Lung (tissue), 13 donors: ENCODE results near the gene TCIRG1. TPM values are rescaled to one million over a fixed set of nuclear protein-coding genes. Genes with fewer than 3 reads are reported as not detected.

Source experiments
- ATAC-seq: fragments of 200-7000 bp; cut with Tn5 transposase; one replicate; pipeline ENCODE4 v1.9.1; 2020; ENCODE audit warnings: moderate number of reproducible peaks; ENCODE audit not compliant: insufficient read depth, low FRiP score
- DNase-seq, 3 donors: peaks; one replicate each; pipeline ENCODE4 v3.0.0-alpha.2; 2013 to 2017
- H3K27ac ChIP-seq, 2 donors: one replicate each; pipeline ENCODE4 v1.5.1; 2013; ENCODE audit warnings: mild to moderate bottlenecking in 2 of 2, moderate library complexity in 2 of 2, control low read depth in 1 of 2, inconsistent platforms in 1 of 2, low read depth in 1 of 2, low read length in 1 of 2
- H3K27me3 ChIP-seq, 3 donors: one replicate each; pipeline ENCODE4 v1.5.1; 2013; ENCODE audit warnings: low read length in 2 of 3; ENCODE audit not compliant: control insufficient read depth in 3 of 3, insufficient read depth in 3 of 3
- H3K36me3 ChIP-seq, 4 donors: one replicate each; pipeline ENCODE4 v1.5.1; 2013; ENCODE audit warnings: low read length in 4 of 4, mild to moderate bottlenecking in 1 of 4, moderate library complexity in 1 of 4; ENCODE audit not compliant: control insufficient read depth in 4 of 4, insufficient read depth in 4 of 4
- H3K4me1 ChIP-seq, 5 donors: one replicate each; pipeline ENCODE4 v1.5.1; 2013; ENCODE audit warnings: low read length in 5 of 5, mild to moderate bottlenecking in 2 of 5, moderate library complexity in 1 of 5; ENCODE audit not compliant: control insufficient read depth in 5 of 5, insufficient read depth in 5 of 5
- H3K4me3 ChIP-seq: one replicate; pipeline ENCODE4 v1.5.1; 2013; ENCODE audit warnings: mild to moderate bottlenecking, control low read depth, moderate library complexity
- H3K9ac ChIP-seq, 2 donors: one replicate each; pipeline ENCODE4 v1.5.1; 2013; ENCODE audit warnings: low read length in 2 of 2, control low read depth in 1 of 2; ENCODE audit not compliant: insufficient read depth in 1 of 2
- H3K9me3 ChIP-seq, 4 donors: one replicate each; pipeline ENCODE4 v1.5.1; 2013; ENCODE audit warnings: low read length in 3 of 4, mild to moderate bottlenecking in 1 of 4, moderate library complexity in 1 of 4; ENCODE audit not compliant: control insufficient read depth in 4 of 4, insufficient read depth in 3 of 4
- CTCF ChIP-seq: IDR thresholded peaks from 2 replicates; pipeline ENCODE4 v1.5.1; 2012; ENCODE audit warnings: mild to moderate bottlenecking; ENCODE audit errors: control extremely low read depth, extremely low read depth
- WGBS, 2 donors: extraction: QIAGEN DNeasy Blood & Tissue Kit; methylation state at CpG; one replicate each; pipeline ENCODE4 v1.1.7; 2013; 5-methylcytosine and 5-hydroxymethylcytosine counted together
- polyA plus RNA-seq, 2 donors: library from polyadenylated mRNA; stranded (reverse); fragments of 200-250 nt; gene quantifications; one replicate each; pipeline ENCODE4 v1.2.1, GENCODE V29; 2013
- small RNA-seq: library from RNA; depleted of rRNA; stranded (forward); fragments of <200 nt; gene quantifications from one replicate; pipeline ENCODE3, GENCODE V24; 2014; ENCODE audit warnings: low replicate concordance
- total RNA-seq, 2 donors: library from RNA; depleted of rRNA in 1 of 2; stranded (reverse); fragments of >200 nt in 1 of 2; gene quantifications; one replicate each; pipeline ENCODE4 v1.2.1, GENCODE V29; 2014 to 2021
- donor health status: control.
- donor health status: control.
- donor health status: Bipolar disorder and iron deficiency.
- donor health status: healthy.
- donor health status: DM: yes; HTN: yes; CAD: no.

TCIRG1 gene
- total and polyA plus RNA-seq, 4 donors, result 70.2 to 438 (median 283) TPM

GRCh38 chr11:68099474-68100405 lies 60.9 kb downstream of the TCIRG1 start:
- Histone ChIP-seq H3K4me1 (peaks cover 0 to 8% (median 4%) of the 10 kb centered on the region in 5 donors), H3K27me3 (no peaks in the 10 kb centered on the region), H3K27ac (peak overlapping the region; percentile 26 to 74), H3K9me3 (no peaks in the 10 kb centered on the region), H3K4me3 (no peak overlapping the region), H3K36me3 (peaks cover 0 to under 1% (median 0%) of the 10 kb centered on the region in 4 donors), H3K9ac (peak overlapping the region; percentile 37 to 69)
- no peak for TF ChIP-seq CTCF
- peak; percentile 79 to 90 (median 83) for DNase-seq
- 35% methylated on average over 12 of the region's 12 CpGs for WGBS, 2 donors
- peak; percentile 64 for ATAC-seq

Small RNAs within 50 kb of the gene (small RNA-seq; reads per million reads assigned to genes)
- not detected for gene MIR6753

Other genes starting within 250 kb of the TCIRG1 start
- 100 to 1,000 TPM in 1 of 2 donors, 10 to 100 TPM in 1; 44.3 to 124 TPM for gene UNC93B1, start 34.9 kb upstream of the TCIRG1 start, total RNA-seq
- gene UNC93B1, start 34.9 kb upstream of the TCIRG1 start, polyA plus RNA-seq, result 100 to 1,000 TPM in 1 of 2 donors, 10 to 100 TPM in 1; 71.6 to 104 TPM
- 100 to 1,000 TPM in 1 of 2 donors, 10 to 100 TPM in 1; 45.6 to 165 TPM for gene ALDH3B1, start 28.7 kb upstream of the TCIRG1 start, total RNA-seq
- gene ALDH3B1, start 28.7 kb upstream of the TCIRG1 start, polyA plus RNA-seq, result 100 to 1,000 TPM in 1 of 2 donors, 10 to 100 TPM in 1; 73.9 to 107 TPM
- gene NDUFS8, start 8.3 kb upstream of the TCIRG1 start, total RNA-seq, result 100 to 1,000 TPM in 1 of 2 donors, 10 to 100 TPM in 1; 57.8 to 151 TPM
- 100 to 1,000 TPM; 139 to 180 TPM for gene NDUFS8, start 8.3 kb upstream of the TCIRG1 start, polyA plus RNA-seq
- 10 to 100 TPM; 55.8 to 73.4 TPM for gene CHKA, start 82.4 kb downstream of the TCIRG1 start, total RNA-seq
- gene CHKA, start 82.4 kb downstream of the TCIRG1 start, polyA plus RNA-seq, result 10 to 100 TPM; 17.6 to 42.2 TPM
- 10 to 100 TPM; 35.7 to 78.2 TPM for gene KMT5B, start 174.3 kb downstream of the TCIRG1 start, total RNA-seq
- gene KMT5B, start 174.3 kb downstream of the TCIRG1 start, polyA plus RNA-seq, result 10 to 100 TPM; 15.1 to 16.5 TPM
- gene C11orf24, start 232.9 kb downstream of the TCIRG1 start, total RNA-seq, result 10 to 100 TPM in 1 of 2 donors, 1 to 10 TPM in 1; 9.8 to 50.0 TPM
- 10 to 100 TPM; 25.4 to 33.9 TPM for gene C11orf24, start 232.9 kb downstream of the TCIRG1 start, polyA plus RNA-seq